ENCODE results near the gene MCM3.
A peak's percentile ranks its signal among the peaks of the same experiment; 100 is the strongest.

The MCM3 gene

DNA sequence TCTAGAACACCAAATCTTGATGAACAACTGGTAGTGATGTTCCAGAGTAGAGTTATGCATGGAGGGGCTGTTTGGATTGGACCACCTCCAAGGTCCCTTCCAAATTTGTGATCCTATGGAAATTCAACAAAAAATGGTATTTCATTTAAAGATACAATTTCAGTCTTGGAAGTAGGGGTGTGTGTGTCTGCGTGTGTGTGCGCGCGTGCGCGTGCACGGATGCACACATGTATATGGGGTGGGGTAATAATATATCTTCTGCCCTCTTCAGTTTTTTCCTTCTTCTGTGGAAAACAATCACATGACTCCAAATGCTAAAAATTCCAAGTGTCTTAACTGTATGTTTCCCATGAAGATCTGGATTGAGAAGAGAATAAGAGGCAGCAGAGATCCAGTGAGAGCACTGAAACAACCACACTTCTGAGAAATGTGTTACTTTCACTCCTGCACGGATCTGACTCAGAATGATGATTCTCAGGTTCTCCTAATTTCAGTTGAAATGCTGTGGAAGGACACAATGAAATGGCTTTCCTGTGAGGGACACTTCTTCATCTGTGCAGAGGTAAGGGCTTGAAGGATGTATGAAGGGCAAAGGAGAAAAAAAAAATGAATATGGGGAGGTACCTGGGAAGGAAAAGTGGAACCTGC, 29.7 kb downstream of the MCM3 start:
- H3K4me3 ChIP-seq (ENCODE audit: low read length), result no peak overlapping the region
- TF ChIP-seq, protein P1, sequence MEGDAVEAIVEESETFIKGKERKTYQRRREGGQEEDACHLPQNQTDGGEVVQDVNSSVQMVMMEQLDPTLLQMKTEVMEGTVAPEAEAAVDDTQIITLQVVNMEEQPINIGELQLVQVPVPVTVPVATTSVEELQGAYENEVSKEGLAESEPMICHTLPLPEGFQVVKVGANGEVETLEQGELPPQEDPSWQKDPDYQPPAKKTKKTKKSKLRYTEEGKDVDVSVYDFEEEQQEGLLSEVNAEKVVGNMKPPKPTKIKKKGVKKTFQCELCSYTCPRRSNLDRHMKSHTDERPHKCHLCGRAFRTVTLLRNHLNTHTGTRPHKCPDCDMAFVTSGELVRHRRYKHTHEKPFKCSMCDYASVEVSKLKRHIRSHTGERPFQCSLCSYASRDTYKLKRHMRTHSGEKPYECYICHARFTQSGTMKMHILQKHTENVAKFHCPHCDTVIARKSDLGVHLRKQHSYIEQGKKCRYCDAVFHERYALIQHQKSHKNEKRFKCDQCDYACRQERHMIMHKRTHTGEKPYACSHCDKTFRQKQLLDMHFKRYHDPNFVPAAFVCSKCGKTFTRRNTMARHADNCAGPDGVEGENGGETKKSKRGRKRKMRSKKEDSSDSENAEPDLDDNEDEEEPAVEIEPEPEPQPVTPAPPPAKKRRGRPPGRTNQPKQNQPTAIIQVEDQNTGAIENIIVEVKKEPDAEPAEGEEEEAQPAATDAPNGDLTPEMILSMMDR (conservative IDR thresholded peaks at IDR 0.05; ENCODE audit: low read length), result no peak
- no peak for DNase-seq (ENCODE audit: low read depth)

DNA sequence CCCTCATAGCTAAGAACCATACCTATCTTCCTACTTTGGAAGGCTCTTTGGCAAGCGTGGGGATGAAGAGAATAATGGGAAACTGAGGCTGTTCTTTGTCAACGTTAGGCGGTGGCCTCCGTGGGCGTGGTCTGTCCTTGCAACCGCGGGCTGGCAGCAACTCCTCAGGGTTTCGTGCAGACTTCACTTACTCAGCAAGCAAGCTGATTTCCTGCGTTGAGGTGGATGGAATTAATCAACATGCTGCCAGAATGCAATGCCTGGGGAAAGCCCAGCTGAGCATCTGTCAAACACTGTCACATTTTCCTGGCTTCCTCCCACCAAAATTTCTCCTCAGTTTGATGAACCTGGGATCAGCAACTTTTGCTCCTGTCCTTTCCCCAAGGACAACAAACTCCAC, 31.0 kb downstream of the MCM3 start:
- peak; percentile 33 for DNase-seq (ENCODE audit: low read depth)
- H3K4me3 ChIP-seq (ENCODE audit: low read length), result no peak overlapping the region
- TF ChIP-seq, protein P1 (conservative IDR thresholded peaks at IDR 0.05; ENCODE audit: low read length), result no peak

DNA sequence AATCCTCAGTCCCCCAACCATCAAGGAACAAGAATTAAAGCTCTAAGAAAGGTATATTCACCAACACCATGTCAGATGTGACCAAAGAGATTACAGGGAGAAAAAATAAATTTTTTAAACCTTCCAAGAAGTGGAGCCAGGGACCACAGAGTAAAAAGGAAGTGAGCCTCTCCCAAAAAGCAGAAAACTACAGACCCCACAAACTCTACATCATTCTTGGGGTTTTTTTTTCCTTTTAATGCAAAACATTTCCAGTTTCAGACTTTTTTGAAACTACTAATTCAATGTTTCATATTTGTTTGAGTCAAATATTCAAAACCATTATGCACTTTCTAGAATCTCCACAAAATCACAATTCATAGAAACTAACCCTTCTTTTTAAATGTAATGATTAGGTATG, 33.4 kb downstream of the MCM3 start:
- TF ChIP-seq, protein P1 (conservative IDR thresholded peaks at IDR 0.05; ENCODE audit: low read length), result no peak
- no peak for DNase-seq (ENCODE audit: low read depth)

DNA sequence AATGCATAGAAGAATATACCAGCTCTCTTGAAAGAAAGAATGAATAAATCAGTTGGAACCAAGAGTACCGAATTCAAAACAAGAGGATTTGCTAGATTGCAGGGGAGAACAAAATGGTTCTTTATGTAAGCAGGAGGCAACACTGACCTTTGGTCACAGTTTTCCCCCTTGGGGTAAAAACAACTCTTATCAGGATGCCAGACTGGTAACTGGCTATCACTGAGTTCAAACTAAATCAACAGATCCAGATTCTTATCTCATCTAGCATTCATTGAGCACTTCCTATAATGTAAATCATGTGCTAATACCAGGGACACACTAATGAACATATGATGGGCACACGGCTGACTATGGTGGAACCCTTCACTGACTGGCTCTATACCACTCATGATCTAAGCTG, 35.5 kb downstream of the MCM3 start:
- DNase-seq (ENCODE audit: low read depth), result no peak
- H3K4me3 ChIP-seq (ENCODE audit: low read length), result no peak overlapping the region
- TF ChIP-seq, protein P1 (conservative IDR thresholded peaks at IDR 0.05; ENCODE audit: low read length), result no peak

More for the DNA sequence above, 33.4 kb downstream of the MCM3 start:
- H3K4me3 ChIP-seq (ENCODE audit: low read length), result no peak overlapping the region

DNA sequence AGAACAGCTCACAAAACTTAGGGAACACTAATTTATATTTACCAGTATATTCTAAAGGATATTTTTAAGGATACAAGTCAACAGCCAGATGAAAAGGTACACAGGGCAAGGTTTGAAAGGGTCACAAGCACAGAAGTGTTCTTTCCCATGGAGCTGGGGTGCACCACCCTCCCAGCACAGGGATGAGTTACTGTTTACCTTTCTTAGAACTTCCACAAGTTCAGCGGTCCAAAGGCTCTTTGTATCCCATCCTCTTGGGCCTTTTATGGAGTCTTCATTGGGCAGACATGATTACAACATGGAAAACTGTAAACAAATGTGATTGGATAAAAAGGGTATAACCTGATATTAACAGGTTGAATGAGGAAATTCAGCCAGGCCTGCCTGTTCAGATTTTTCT, 39.1 kb downstream of the MCM3 start:
- TF ChIP-seq, protein P1 (conservative IDR thresholded peaks at IDR 0.05; ENCODE audit: low read length), result no peak
- H3K4me3 ChIP-seq (ENCODE audit: low read length), result no peak overlapping the region
- no peak for DNase-seq (ENCODE audit: low read depth)

DNA sequence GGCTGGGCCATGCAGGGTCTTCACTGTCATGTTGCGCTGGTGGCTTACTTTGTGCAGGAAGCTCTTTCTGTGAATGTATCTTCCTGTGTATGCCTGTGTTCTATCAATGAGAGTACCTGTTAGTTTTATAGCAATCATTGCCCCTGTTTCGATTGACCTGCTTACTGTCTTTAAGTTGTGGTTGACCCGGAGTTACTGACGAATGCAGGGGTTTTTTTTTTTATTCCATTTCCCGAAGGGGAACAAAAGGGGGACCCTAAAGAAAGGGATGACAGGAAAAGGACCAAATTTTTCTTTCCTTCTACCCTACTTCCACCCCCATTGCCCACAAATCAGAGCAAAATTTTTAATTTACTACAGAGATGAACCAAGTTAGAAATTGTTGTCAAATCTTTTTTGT, 40.1 kb downstream of the MCM3 start, which contains the start of gene IL17F:
TSS of gene IL17F (minus strand) at position 101 of the 400 bp plus-strand sequence. CDS start at position 30, 71 bp downstream.
- TF ChIP-seq, protein P1 (conservative IDR thresholded peaks at IDR 0.05; ENCODE audit: low read length), result no peak
- no peak within 1 kb of the TSS for H3K4me3 ChIP-seq (ENCODE audit: low read length)

DNA sequence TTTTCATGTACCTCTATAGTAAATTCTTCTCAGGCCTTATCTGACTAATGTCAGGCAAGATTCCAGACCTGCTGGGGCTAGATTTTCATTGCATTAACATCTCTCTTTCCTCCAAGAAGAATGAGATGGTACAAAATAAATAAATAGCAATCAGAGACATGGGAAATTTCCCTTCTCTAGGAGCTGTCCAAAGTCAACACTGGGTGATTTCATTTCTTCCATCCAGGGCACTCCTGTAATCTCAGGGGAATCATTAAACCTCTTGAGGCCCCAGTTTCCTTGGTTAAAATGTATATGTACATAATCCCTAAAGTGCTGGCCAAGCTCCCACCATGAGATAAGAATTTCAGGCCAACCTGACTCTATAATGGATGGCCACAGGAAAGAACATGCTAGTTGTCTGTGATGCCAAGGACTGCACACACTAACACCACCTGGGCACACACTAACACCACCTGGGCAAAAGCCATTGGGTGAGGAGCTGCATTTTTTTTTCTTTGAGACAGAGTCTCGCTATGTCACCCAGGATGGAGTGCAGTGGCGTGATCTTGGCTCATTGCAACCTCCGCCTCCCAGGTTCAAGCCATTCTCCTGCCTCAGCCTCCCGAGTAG, 41.2 kb downstream of the MCM3 start:
- no peak overlapping the region for H3K4me3 ChIP-seq (ENCODE audit: low read length)
- TF ChIP-seq, protein P1 (conservative IDR thresholded peaks at IDR 0.05; ENCODE audit: low read length), result no peak
- no peak for DNase-seq (ENCODE audit: low read depth)

More for the DNA sequence above, 40.1 kb downstream of the MCM3 start, which contains the start of gene IL17F:
- no peak for DNase-seq (ENCODE audit: low read depth)

Data from AG10803 (cell line).